Thyroid gland (tissue), 4 donors: ENCODE measurements around the gene DPP6.

Experiments
- CTCF ChIP-seq, 6 experiments: fragments of 200-600 bp in 3 of 6; fragments of 450-650 bp in 3 of 6; sonication (generic) in 3 of 6; IDR thresholded peaks; one replicate each; pipeline ENCODE4 v1.5.1; 2016 to 2019; ENCODE audit warnings: antibody characterized with exemption in 6 of 6, mild to moderate bottlenecking in 2 of 6, inconsistent platforms in 1 of 6, moderate library complexity in 1 of 6
- POLR2A ChIP-seq, 2 donors: fragments of 450-650 bp; IDR thresholded peaks; one replicate each; pipeline ENCODE4 v1.6.1; 2017; ENCODE audit warnings: antibody characterized with exemption in 2 of 2, mild to moderate bottlenecking in 2 of 2, moderate library complexity in 1 of 2

GRCh38 chr7:154726368-154726767 is 674.2 kb downstream of the DPP6 start:
- TF ChIP-seq CTCF (IDR thresholded peaks at IDR 0.05) (no peak), POLR2A (IDR thresholded peaks at IDR 0.05) (no peak)
